Common myeloid progenitor, CD34-positive (primary cell): ENCODE results near the gene PDK4. TPM values are rescaled to one million over a fixed set of nuclear protein-coding genes. Genes with fewer than 3 reads are reported as not detected.

Experiments used
- CTCF ChIA-PET: fragments of 350-600 bp; sonication (Branson Sonifier 250); formaldehyde crosslinking; loops from one replicate; lab custom pipeline; 2021; ENCODE audit warnings: antibody characterized with exemption; lab: Charles Lee
- POLR2A ChIA-PET: fragments of 350-600 bp; sonication (Branson Sonifier 250); formaldehyde crosslinking; loops from one replicate; lab custom pipeline; 2021; ENCODE audit warnings: antibody characterized with exemption; lab: Charles Lee
- DNase-seq, 3 donors: peaks; one replicate each; pipeline versions ENCODE4 v3.0.0 to v3.0.0-alpha.2; 2013
- H3K27ac ChIP-seq, 2 experiments: 1 replicate in 1 of 2; 2 replicates in 1 of 2; pipeline ENCODE4 v1.7.0; 2013; ENCODE audit warnings: inconsistent platforms in 2 of 2, low read length in 2 of 2, mild to moderate bottlenecking in 2 of 2, low read depth in 1 of 2, moderate library complexity in 1 of 2; ENCODE audit not compliant: severe bottlenecking in 2 of 2, insufficient read depth in 1 of 2, poor library complexity in 1 of 2
- H3K27me3 ChIP-seq, 5 experiments: replicated peaks in 2 of 5; 1 replicate in 3 of 5; 2 replicates in 2 of 5; pipeline versions ENCODE4 v1.6.1 to v1.7.0; 2013; ENCODE audit warnings: low read length in 4 of 5, mild to moderate bottlenecking in 2 of 5, moderate library complexity in 2 of 5, inconsistent platforms in 1 of 5; ENCODE audit not compliant: insufficient read depth in 5 of 5, control insufficient read depth in 4 of 5
- H3K36me3 ChIP-seq, 4 experiments: 1 replicate in 2 of 4; 2 replicates in 2 of 4; pipeline versions ENCODE4 v1.6.1 to v1.7.0; 2013; ENCODE audit warnings: low read length in 3 of 4, control low read depth in 1 of 4, mild to moderate bottlenecking in 1 of 4; ENCODE audit not compliant: control insufficient read depth in 4 of 4, insufficient read depth in 4 of 4
- H3K4me1 ChIP-seq, 4 experiments: 1 replicate in 3 of 4; 2 replicates in 1 of 4; pipeline versions ENCODE4 v1.6.1 to v1.7.1; 2013; ENCODE audit warnings: low read length in 3 of 4, mild to moderate bottlenecking in 3 of 4, control low read depth in 1 of 4, inconsistent platforms in 1 of 4, moderate library complexity in 1 of 4; ENCODE audit not compliant: control insufficient read depth in 4 of 4, insufficient read depth in 4 of 4; ENCODE audit errors: control extremely low read depth in 1 of 4
- H3K4me3 ChIP-seq, 7 experiments: 1 replicate in 4 of 7; 2 replicates in 3 of 7; pipeline versions ENCODE4 v1.5.1 to v1.7.0; 2013; ENCODE audit warnings: mild to moderate bottlenecking in 7 of 7, low read length in 6 of 7, moderate library complexity in 6 of 7, inconsistent platforms in 2 of 7, low read depth in 2 of 7, control low read depth in 1 of 7; ENCODE audit not compliant: insufficient read depth in 4 of 7, control insufficient read depth in 1 of 7; ENCODE audit errors: extremely low read depth in 1 of 7
- H3K9me3 ChIP-seq, 5 experiments: 1 replicate in 4 of 5; 2 replicates in 1 of 5; pipeline versions ENCODE4 v1.6.1 to v1.7.1; 2013; ENCODE audit warnings: low read length in 4 of 5, mild to moderate bottlenecking in 2 of 5, inconsistent platforms in 1 of 5, low read depth in 1 of 5, moderate library complexity in 1 of 5; ENCODE audit not compliant: control insufficient read depth in 4 of 5, insufficient read depth in 2 of 5; ENCODE audit errors: control extremely low read depth in 1 of 5
- WGBS: methylation state at CpG from one replicate; pipeline ENCODE4 v1.1.5; 2013; ENCODE audit not compliant: insufficient coverage; 5-methylcytosine and 5-hydroxymethylcytosine counted together
- polyA plus RNA-seq: library from polyadenylated mRNA; unstranded; fragments of 120-200 nt; gene quantifications from one replicate; pipeline ENCODE4 v1.2.1, GENCODE V29; 2013

The PDK4 gene
- 1.1 TPM for polyA plus RNA-seq

DNA sequence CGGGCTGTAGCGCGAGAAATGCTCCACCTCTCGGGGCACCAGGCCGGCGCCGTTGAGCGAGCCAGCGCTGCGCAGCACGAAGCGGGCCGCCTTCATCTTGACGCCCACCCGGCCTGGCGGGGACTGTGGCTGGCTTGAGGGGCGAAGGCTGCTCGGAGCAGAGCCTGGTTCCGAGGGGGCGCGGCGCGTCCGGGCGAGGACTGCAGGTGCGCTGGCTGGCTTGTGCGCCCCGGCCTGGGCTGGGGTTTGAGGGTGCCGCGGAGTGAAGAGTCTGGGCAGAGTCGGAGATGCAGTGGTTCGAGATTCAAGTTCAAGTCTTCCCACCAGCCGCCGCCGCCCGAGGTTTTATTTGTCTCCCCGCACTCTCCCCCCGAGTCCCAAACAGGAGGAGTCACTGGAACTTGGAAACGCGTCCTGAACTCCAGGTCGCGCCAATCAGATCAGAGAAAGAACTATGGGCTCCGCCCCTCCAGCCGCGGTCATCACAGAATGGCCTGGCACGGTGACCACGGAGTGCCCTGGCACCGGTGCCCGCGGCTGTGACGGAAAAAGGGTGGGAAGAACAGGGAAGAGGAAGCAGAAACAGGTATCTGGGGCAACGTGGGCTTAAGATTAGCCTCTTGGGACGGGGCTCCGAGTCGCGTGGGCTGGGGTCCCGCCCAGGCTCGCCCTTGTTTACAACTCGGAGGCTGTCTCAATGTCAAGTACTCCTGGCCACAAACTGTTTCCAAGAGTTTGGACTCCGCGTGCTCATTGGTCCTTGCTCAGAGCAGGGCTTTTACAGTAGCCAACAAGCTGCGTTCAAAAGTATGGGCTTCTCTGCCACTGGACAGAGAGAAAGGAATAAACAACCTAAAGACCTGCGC is at the start of gene PDK4:
Gene PDK4 (minus strand): TSS at position 319 of the 866 bp plus-strand sequence. CDS start 223 bp downstream, at position 96.
- no peak within 1 kb of the TSS for H3K27ac ChIP-seq

DNA sequence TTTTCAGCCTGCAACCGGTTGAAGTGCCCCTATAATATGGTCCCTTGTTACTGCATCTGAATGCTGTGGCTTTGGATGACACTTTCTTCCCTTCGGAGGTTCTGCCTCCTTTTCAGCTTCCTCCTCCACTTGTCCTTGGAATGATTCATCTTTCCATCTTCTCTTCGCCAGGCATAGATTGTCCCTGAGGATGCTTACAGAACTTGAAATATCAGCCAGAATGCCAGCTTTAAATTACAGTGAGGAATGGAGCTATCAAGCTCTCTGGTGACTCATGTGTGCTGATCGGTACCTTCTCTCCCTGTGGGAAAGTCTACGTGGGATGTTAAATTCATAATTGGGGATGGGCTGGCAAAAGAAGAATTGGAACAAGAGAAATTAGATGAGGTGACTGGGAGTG is 45.9 kb upstream of the PDK4 start:
- DNase-seq: no peak
- ChIA-PET CTCF (interaction anchor here (1.1 kb wide), 1 partner anchor 131 kb away, joined by 3 read pairs; no protein-coding TSS in a partner anchor), POLR2A (no interaction called here)
- Histone ChIP-seq H3K4me1 (no peaks in the 10 kb centered on the region), H3K9me3 (no peaks in the 10 kb centered on the region), H3K27me3 (no peaks in the 10 kb centered on the region), H3K36me3 (no peaks in the 10 kb centered on the region), H3K27ac (no peak overlapping the region), H3K4me3 (no peak overlapping the region)
- 87% methylated on average over 5 of the region's 5 CpGs for WGBS

More for the DNA sequence above, at the start of gene PDK4:
- H3K36me3 ChIP-seq: no peaks in the 10 kb centered on the region
- ChIA-PET CTCF (no interaction called here), POLR2A (no interaction called here)
- H3K9me3 ChIP-seq: no peaks in the 10 kb centered on the region
- H3K4me1 ChIP-seq: peaks cover 2 to 19% (median 15%) of the 10 kb centered on the region in 4 experiments
- peak; percentile 29 to 69 (median 62) for DNase-seq
- peaks cover 0 to 2% (median 0%) of the 10 kb centered on the region in 5 experiments for H3K27me3 ChIP-seq
- under 1% methylated on average over 52 of the region's 63 CpGs for WGBS
- peak within 1 kb of the TSS; percentile 44 to 83 (median 73) for H3K4me3 ChIP-seq

DNA sequence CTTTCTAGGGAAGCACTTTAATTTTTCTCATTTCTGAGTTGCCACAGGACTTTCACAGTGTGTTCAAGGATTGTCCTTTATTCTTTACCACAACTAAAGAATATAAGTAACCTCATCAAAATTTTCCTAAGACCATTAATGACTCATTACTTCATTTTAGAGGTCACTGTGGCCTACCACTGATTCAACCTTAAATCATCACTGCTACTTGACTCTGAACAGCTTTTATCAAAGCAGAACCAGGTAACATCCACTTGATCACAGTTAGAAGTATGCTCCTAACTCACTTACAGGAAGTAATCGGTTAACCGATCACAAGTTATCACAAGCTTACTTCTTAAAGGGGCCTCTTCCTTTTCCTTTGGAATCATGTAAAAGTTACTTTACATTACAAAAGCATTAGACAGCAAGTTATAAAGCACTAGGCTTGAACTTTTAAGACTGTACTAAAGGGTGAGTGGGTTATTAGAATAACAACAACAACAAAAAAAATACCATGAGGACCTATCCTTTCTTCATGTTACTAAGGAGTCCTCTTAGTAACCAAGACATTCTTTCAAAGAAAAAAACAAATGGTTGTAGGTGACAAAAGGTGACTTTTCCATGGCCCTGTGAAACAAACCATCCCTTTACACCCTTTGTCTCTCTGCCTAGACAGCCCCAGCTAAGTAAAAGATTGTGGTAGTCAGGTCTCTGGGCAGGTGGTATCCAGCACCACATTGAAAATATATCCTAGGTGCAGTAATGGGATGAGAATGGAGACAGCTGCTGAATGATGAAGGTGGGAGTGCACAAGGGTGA is 40.0 kb upstream of the PDK4 start:
- Histone ChIP-seq H3K27ac (no peak overlapping the region), H3K27me3 (no peaks in the 10 kb centered on the region), H3K4me1 (peaks cover 0 to 9% (median 4%) of the 10 kb centered on the region in 4 experiments), H3K36me3 (no peaks in the 10 kb centered on the region), H3K9me3 (no peaks in the 10 kb centered on the region), H3K4me3 (peak overlapping the region in 1 of 7 experiments; percentile 18)
- WGBS: 0% methylated on average over 2 of the region's 2 CpGs
- POLR2A ChIA-PET: interaction anchor here (0.7 kb wide), 1 partner anchor 1308 kb away, joined by 3 read pairs; no protein-coding TSS in a partner anchor
- peak; percentile 18 to 75 (median 59) for DNase-seq
- CTCF ChIA-PET: no interaction called here

DNA sequence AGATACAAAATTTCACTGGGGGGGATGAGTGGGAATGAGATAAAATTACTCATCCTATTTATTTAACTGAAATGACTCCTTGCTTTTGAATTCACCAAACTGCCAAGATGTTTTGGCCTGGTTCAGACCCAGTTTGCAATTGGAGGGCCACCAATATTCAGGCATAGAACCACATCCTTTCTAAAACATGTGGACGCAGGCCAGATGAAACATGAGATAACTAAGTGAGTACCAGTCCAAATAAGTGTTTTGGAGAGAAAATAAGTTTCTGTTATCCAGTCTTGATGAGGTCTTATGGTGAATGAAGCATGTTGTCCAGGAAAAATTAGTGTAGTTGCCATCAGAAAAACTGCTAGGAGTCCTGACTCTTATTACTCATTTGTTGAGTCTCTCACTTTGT is 36.3 kb upstream of the PDK4 start:
- ChIA-PET POLR2A (no interaction called here), CTCF (no interaction called here)

DNA sequence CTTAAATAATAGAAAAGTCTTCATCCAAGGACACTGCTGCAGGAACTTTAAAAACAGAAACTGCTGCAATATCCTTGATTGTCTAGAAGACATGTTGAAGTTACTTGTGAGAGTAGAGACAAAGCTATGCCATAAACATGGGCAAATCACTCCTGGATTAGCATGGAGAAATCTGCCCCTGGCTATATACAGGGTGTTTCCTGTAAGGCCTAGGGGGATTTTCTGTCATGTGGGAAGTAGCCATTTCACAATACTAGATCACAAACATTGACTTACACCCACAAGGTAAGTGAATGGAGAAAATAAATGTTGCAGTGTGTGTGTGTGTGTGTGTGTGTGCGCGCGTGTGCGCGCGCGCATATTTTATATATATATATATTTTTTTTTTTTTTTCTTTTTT is 35.2 kb upstream of the PDK4 start:
- POLR2A ChIA-PET: no interaction called here
- no peaks in the 10 kb centered on the region for H3K36me3 ChIP-seq
- no peaks in the 10 kb centered on the region for H3K9me3 ChIP-seq
- no peaks in the 10 kb centered on the region for H3K27me3 ChIP-seq
- CTCF ChIA-PET: interaction anchor here (0.9 kb wide), 1 partner anchor 9 kb away, joined by 3 read pairs; no protein-coding TSS in a partner anchor
- DNase-seq: peak in 2 of 3 donors; percentile 33 to 36
- no CpG with 5 or more reads among the region's 7 CpGs for WGBS
- no peak overlapping the region for H3K27ac ChIP-seq
- peaks cover 0 to 7% (median 2%) of the 10 kb centered on the region in 4 experiments for H3K4me1 ChIP-seq
- no peak overlapping the region for H3K4me3 ChIP-seq

More for the DNA sequence above, 36.3 kb upstream of the PDK4 start:
- Histone ChIP-seq H3K27ac (no peak overlapping the region), H3K27me3 (no peaks in the 10 kb centered on the region), H3K4me1 (peaks cover 0 to 9% (median 4%) of the 10 kb centered on the region in 4 experiments), H3K4me3 (no peak overlapping the region), H3K36me3 (no peaks in the 10 kb centered on the region), H3K9me3 (no peaks in the 10 kb centered on the region)
- DNase-seq: no peak
- WGBS: 60% methylated on average over 1 of the region's 1 CpG

DNA sequence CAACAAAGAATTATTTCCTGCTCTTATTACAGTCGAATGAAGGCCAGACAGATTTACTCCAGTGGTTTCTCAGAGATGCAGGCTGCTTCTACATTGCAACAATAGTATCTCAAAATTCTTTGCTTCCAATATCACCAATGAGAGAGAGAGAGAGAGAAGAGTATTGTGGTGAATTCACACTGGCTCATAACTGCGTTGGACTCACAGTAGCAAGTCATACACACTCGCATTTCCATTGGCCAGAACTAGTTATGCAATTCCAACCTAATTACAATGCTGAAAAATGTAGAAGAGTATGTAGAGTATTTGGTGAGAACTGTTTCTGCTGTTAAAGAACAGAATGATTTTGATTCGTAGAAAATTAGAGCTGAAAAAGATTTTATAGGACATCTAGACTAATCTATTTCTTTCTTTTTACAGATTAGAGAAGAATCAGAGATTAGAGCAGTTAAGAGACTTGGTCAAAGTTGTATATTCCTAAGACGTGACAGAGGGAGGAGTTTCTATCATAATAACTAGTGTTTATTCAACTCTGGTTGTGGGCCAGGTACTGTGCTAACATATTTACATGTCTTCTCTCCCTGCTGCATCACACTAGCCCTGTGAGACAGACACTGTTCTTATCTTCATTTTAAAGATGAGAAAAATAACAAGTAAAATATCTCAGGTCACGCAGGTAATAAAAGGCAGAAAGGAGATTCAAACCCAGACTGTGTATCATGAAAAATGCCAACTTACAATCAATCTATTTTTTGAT is 34.6 kb upstream of the PDK4 start:
- ChIA-PET POLR2A (no interaction called here), CTCF (interaction anchor here (0.9 kb wide), 1 partner anchor 10 kb away, joined by 3 read pairs; no protein-coding TSS in a partner anchor)
- Histone ChIP-seq H3K27me3 (no peaks in the 10 kb centered on the region), H3K36me3 (no peaks in the 10 kb centered on the region), H3K4me3 (no peak overlapping the region), H3K4me1 (peaks cover 0 to under 1% (median 0%) of the 10 kb centered on the region in 4 experiments), H3K27ac (no peak overlapping the region), H3K9me3 (no peaks in the 10 kb centered on the region)
- WGBS: no CpG with 5 or more reads among the region's 6 CpGs
- DNase-seq: no peak
